Lung microvascular endothelial cell (primary cell): ENCODE measurements around the gene MGLL. TPM values are rescaled to one million over a fixed set of nuclear protein-coding genes. Genes with fewer than 3 reads are reported as not detected.
A peak's percentile ranks its signal among the peaks of the same experiment; 100 is the strongest.

Experiments
- DNase-seq, 2 donors: peaks; one replicate each; pipeline versions ENCODE4 v3.0.0 to v3.0.0-alpha.2; 2010; ENCODE audit warnings: low read depth in 2 of 2
- total RNA-seq: library from RNA; depleted of rRNA; stranded (reverse); fragments of >200 nt; gene quantifications from 2 replicates; pipeline ENCODE4 v1.2.1, GENCODE V29; 2014

Gene MGLL
- total RNA-seq, 1 donor from 2014 or later = 36.1 TPM

GRCh38 chr3:127789990-127790881 lies 32.1 kb downstream of the MGLL start:
- no peak for DNase-seq

- no peak for DNase-seq
These were observed 33.3 kb downstream of the MGLL start for GRCh38 chr3:127789051-127789450.

- no peak for DNase-seq
These were observed 33.8 kb downstream of the MGLL start for GRCh38 chr3:127788451-127788909.

- DNase-seq = no peak
These were observed 34.5 kb downstream of the MGLL start for GRCh38 chr3:127787571-127788365.

- DNase-seq = no peak
These were observed 35.2 kb downstream of the MGLL start for GRCh38 chr3:127787071-127787490.

GRCh38 chr3:127786353-127787070 lies 35.8 kb downstream of the MGLL start:
- DNase-seq = no peak

GRCh38 chr3:127785711-127786265 lies 36.5 kb downstream of the MGLL start:
- no peak for DNase-seq

- peak in 1 of 2 donors; percentile 65 for DNase-seq
These were observed 37.2 kb downstream of the MGLL start for GRCh38 chr3:127784865-127785710.

GRCh38 chr3:127784283-127784682 lies 38.0 kb downstream of the MGLL start:
- DNase-seq = no peak

- DNase-seq = no peak
These were observed 38.6 kb downstream of the MGLL start for GRCh38 chr3:127783642-127784160.

GRCh38 chr3:127783166-127783565 lies 39.1 kb downstream of the MGLL start:
- no peak for DNase-seq

GRCh38 chr3:127781411-127782001 lies 40.8 kb downstream of the MGLL start:
- DNase-seq = no peak

GRCh38 chr3:127780536-127781400 lies 41.5 kb downstream of the MGLL start:
- no peak for DNase-seq

GRCh38 chr3:127779747-127780146 lies 42.6 kb downstream of the MGLL start:
- DNase-seq = peak; percentile 82 to 87

- DNase-seq = no peak
These were observed 44.2 kb downstream of the MGLL start for GRCh38 chr3:127777921-127778656.

GRCh38 chr3:127777332-127777731 lies 45.0 kb downstream of the MGLL start:
- DNase-seq = no peak

- no peak for DNase-seq
These were observed 46.0 kb downstream of the MGLL start for GRCh38 chr3:127776347-127776746.
